Stimulated activated CD8-positive, alpha-beta memory T cell treated with anti-CD3 and anti-CD28 coated beads, Interleukin-15, amount 100 ng/mL, for 48 hours (primary cell): ENCODE results near the gene PPIP5K2.
"Not testable (repeated sequence)": the region's sequence is repeated elsewhere in the genome, so short reads cannot be mapped to it uniquely, and the experiment has no call there.

Experiments
- DNase-seq, 2 donors: peaks; one replicate each; pipeline ENCODE4 v3.0.0-alpha.2; 2020; ENCODE audit warnings: low read depth in 2 of 2

Gene PPIP5K2

DNA sequence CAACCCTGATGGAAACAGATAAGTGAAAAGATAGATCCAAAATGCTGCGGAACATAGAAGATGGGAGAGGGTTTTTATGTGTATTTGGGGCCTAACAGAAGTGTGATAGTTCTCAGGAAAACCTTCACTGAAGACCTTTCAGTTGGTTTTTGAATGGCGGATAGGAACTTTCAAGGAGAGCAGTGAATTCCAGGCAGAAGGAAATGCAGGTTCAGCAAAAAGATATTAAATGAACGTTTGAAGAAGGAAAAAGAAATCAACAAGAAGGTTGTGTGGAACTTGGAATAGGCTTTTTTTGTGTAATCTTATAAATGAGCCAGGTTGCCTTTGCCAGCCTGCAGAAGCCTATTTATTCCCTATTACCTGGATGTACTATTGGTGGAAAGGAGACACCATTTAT lies 2.1 kb downstream of the PPIP5K2 start:
- no peak for DNase-seq

GRCh38 chr5:103126557-103126956 lies 6.5 kb downstream of the PPIP5K2 start:
- no peak for DNase-seq

GRCh38 chr5:103127292-103127817 lies 7.3 kb downstream of the PPIP5K2 start:
- DNase-seq, result no peak

GRCh38 chr5:103128202-103128601 lies 8.1 kb downstream of the PPIP5K2 start:
- no peak for DNase-seq

GRCh38 chr5:103132684-103133083 lies 12.6 kb downstream of the PPIP5K2 start:
- DNase-seq, result no peak

DNA sequence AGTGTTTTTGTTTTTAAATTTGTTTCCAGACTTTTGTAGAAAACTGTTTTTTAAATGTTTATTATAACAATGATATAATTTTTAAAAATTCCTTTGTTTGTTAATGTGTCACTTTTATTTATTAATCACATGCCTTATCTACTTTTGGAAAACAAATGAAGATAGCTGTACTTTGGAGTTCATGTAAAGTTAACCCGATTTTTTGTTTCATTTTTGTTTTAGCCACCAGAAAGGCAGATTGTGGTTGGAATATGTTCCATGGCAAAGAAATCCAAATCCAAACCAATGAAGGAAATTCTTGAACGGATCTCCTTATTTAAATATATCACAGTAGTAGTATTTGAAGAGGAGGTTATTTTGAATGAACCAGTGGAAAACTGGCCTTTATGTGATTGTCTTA lies 13.1 kb downstream of the PPIP5K2 start:
- no peak for DNase-seq

DNA sequence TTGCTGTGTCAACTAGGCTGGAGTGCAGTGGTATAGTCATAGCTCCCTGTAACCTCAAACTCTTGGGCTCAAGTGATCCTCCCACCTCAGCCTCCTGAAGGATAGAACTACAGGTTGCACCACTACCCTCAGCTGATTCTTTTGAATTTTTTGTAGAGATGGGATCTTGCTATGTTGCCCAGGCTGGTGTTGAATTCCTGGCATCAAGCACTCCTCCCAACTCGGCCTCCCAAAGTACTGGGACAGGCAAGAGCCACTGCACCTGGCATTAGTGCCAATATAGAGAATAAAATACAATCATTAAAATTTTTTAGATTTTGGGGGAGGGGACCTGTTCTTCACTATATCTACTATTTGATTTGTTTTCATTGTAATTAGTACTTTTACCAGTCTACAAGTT lies 15.4 kb downstream of the PPIP5K2 start:
- DNase-seq, result no peak

DNA sequence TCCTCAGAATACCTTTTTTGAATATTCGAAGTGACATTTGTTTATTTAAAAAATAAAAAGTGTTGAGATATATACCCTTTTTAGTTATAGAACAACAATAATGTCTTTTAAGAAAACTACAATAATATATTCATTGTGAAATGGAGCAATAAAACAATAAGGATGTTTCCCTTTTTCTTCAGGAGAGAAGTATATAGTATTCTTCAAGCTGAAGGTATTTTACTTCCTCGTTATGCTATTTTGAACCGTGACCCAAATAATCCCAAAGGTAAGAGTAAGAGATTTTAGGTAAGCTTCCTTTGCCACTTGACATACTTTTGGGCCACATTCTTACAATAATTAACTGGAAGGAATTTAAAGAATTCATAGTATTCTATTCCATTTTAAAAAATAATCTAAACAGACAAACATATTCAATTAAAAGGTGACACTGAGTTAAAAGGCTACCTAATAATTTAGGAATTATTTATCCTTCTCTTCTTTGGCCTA lies 18.1 kb downstream of the PPIP5K2 start:
- DNase-seq, result no peak

GRCh38 chr5:103139264-103139865 lies 19.3 kb downstream of the PPIP5K2 start:
- DNase-seq, result peak; percentile 43 to 51

DNA sequence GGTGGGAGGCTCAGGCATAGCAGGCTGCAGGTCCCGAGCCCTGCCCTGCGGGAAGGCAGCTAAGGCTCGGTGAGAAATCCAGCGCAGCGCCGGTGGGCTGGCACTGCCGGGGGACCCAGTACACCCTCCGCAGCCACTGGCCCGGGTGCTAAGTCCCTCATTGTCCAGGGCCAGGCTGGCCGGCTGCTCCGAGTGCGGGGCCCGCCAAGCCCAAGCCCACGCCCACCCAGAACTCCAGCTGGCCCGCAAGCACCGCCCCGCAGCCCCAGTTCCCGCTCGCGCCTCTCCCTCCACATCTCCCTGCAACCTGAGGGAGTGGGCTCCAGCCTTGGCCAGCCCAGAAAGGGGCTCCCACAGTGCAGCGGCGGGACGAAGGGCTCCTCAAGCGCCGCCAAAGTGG lies 22.0 kb downstream of the PPIP5K2 start:
- not testable (repeated sequence) for DNase-seq

GRCh38 chr5:103145196-103145595 lies 25.1 kb downstream of the PPIP5K2 start:
- DNase-seq, result no peak

DNA sequence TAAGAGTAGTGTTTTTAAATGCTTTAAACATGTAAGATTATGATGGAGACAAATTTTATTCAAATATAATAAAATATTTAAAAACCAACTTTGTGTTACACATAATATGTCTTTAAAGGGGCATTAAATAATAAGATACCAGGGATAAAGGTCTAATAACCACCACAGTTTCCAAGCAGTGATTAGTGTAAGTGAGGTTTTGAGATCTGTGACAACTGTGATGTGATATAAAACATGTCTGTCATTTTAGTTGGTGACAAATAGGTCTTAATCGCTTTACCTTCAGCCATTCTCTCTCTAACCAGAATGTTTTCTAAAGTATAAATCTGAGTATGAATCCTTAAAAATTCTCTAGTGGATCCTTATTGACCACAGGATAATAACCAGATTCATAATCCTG lies 28.1 kb downstream of the PPIP5K2 start:
- no peak for DNase-seq

DNA sequence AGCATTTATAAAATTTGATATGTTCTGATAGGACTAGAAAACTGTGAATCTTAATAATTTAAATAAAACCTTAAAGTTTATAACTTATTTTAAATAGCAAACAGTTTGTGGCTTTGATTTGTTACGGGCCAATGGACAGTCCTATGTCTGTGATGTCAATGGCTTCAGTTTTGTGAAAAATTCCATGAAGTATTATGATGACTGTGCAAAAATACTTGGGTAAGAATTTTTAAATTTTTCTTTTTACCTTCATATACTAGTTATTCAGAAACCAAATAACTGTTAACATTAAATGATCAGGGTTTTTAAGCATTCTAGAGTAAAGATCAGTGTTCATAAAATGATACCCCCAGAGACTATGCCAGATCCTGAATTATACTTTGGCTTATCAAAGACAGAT lies 31.1 kb downstream of the PPIP5K2 start:
- no peak for DNase-seq

DNA sequence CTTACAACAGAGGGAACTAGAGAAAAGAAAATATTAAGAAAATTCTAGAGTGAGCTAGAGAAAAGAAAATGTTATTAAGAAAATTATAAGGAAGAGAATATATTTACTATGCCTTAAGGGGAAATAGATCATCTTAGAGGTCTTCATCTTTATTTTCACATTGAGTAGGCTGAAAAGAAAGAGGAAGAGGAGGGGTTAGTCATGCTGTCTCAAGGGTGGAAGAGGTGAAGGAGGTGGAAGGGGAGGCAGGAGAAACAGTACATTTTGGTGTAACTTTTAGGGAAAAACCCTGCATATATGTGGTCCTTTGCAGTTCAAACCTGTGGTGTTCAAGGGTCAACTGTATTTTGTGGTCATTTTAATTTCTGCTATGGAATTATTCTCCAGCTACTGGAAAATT lies 46.6 kb downstream of the PPIP5K2 start:
- DNase-seq, result no peak

DNA sequence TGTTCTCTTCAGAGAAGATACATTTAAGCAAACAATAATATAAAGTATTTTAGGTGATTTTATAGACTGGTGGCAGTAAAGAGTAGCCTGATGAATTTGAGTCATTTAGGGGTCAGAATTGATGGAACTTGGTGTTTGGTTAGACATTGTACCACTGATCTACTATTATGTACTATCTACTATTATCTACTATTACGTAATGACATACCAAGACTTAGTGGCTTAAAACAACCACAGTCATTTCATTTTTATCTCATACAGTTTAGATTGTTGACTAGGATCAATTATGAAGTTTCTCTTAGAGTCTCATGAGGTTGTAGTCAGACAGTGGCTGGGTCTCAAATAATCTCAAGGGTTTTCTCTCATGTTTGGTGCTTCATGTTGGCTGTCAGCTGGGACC lies 54.0 kb downstream of the PPIP5K2 start:
- no peak for DNase-seq

DNA sequence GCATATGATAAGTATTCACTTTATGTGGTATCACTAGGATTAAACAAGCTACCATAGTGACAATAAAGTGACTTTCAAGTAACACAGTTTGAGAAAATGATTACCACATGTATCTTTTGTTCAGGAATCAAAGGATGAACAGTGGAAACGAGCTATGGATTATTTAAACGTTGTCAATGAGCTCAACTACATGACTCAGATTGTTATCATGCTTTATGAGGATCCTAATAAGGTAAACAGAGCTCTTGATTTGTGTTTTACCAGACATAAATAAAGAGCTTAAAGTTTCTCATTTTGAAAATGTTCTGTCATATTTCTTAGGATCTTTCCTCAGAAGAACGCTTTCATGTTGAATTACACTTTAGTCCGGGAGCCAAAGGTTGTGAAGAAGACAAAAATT lies 57.4 kb downstream of the PPIP5K2 start:
- DNase-seq, result no peak

DNA sequence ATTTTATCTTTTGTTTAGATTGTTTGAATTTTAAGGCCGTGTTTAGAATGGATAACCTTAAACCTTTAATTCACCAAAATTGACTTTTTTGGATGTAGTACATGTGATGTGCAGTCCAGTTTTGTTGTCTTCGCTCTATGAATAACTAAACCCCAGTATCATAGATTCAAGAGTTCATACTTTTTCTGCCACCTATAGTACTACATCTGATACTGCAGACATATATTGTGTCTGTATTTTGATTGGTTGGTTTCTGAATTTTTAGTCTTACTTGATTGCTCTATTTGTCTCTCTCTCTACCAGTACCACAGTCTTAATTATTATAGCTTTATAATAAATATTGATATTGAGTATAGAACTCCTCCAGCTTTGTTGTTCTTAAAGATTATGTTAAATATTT lies 58.1 kb downstream of the PPIP5K2 start:
- no peak for DNase-seq

- no peak for DNase-seq
Observed at GRCh38 chr5:103186152-103186551, 66.1 kb downstream of the PPIP5K2 start.

- DNase-seq, result no peak
Observed at GRCh38 chr5:103188436-103188835, 68.3 kb downstream of the PPIP5K2 start.

GRCh38 chr5:103203226-103203625 lies 83.1 kb downstream of the PPIP5K2 start:
- DNase-seq, result no peak

DNA sequence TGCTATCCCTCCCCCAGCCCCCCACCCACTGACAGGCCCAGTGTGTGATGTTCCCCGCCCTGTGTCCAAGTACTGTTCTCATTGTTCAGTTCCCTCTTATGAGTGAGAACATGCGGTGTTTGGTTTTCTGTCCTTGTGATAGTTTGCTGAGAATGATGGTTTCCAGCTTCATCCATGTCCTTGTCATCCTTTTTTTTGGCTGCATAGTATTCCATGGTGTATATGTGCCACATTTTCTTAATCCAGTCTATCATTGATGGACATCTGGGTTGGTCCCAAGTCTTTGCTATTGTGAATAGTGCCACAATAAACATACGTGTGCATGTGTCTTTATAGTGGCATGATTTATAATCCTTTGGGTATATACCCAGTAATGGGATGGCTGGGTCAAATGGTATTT lies 84.9 kb downstream of the PPIP5K2 start:
- DNase-seq, result not testable (repeated sequence)

- no peak for DNase-seq
Observed at GRCh38 chr5:103205991-103206700, 86.0 kb downstream of the PPIP5K2 start.

DNA sequence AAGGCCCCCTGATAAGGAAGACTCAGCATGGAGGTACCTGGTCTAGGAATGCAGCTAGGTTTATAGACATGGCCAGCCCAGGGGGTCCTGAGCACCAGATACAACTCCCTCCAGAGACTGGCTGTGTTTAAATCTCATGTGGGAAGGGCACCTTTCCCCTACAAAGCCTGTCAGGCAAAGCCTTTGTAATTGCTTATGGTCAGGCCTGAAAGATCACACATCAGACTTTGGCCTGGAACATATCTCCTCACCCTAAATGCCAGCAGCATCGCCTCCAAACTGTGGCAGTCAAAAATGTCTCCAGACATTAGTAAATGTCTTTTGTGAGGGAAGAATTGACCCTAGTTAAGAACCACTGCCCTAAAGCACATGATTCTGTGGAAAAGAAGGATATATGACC lies 86.9 kb downstream of the PPIP5K2 start:
- DNase-seq, result no peak
